Heart right ventricle (tissue), 16 donors: Measurements from ENCODE around the gene EMC8. TPM values are rescaled to one million over a fixed set of nuclear protein-coding genes. Genes with fewer than 3 reads are reported as not detected.

Source experiments
- ATAC-seq, 8 donors: fragments of 200-7000 bp; cut with Tn5 transposase; one replicate each; pipeline ENCODE4 v1.9.1; 2020; ENCODE audit warnings: mild to moderate bottlenecking in 8 of 8, moderate library complexity in 8 of 8, moderate number of reproducible peaks in 1 of 8
- DNase-seq, 2 donors: peaks; one replicate each; pipeline ENCODE4 v3.0.0-alpha.2; 2020
- H3K27ac ChIP-seq, 10 donors: fragments of 200-600 bp; sonication (generic) in 2 of 10; one replicate each; pipeline versions ENCODE4 v1.5.0 to v1.8.0; 2020 to 2022; ENCODE audit warnings: mild to moderate bottlenecking in 3 of 10
- H3K27me3 ChIP-seq, 7 donors: fragments of 200-600 bp; one replicate each; pipeline ENCODE4 v1.8.0; 2021 to 2022; ENCODE audit warnings: mild to moderate bottlenecking in 2 of 7
- H3K36me3 ChIP-seq, 9 donors: fragments of 200-600 bp; sonication (generic) in 1 of 9; one replicate each; pipeline versions ENCODE4 v1.5.0 to v1.8.0; 2020 to 2022; ENCODE audit warnings: mild to moderate bottlenecking in 2 of 9
- H3K4me1 ChIP-seq, 9 donors: fragments of 200-600 bp; sonication (generic) in 1 of 9; one replicate each; pipeline versions ENCODE4 v1.5.0 to v1.8.0; 2020 to 2022; ENCODE audit warnings: mild to moderate bottlenecking in 4 of 9
- H3K4me3 ChIP-seq, 10 donors: fragments of 200-600 bp; sonication (generic) in 2 of 10; one replicate each; pipeline versions ENCODE4 v1.5.0 to v1.8.0; 2020 to 2022; ENCODE audit warnings: mild to moderate bottlenecking in 7 of 10, moderate library complexity in 2 of 10
- H3K9me3 ChIP-seq, 11 donors: fragments of 200-600 bp in 10 of 11; sonication (generic) in 2 of 11; one replicate each; pipeline versions ENCODE4 v1.5.0 to v1.8.0; 2013 to 2022; ENCODE audit warnings: mild to moderate bottlenecking in 2 of 11, control low read depth in 1 of 11, moderate library complexity in 1 of 11
- WGBS, 2 donors: extraction: QIAGEN DNeasy Blood & Tissue Kit; methylation state at CpG; one replicate each; pipeline ENCODE4 v1.1.7; 2013; ENCODE audit warnings: inconsistent platforms in 1 of 2; 5-methylcytosine and 5-hydroxymethylcytosine counted together
- intact Hi-C, 10 donors: fragments of 100-400 bp; cut with DNase I; formaldehyde crosslinking; loops; one replicate each; pipeline versions ENCODE4 v1.11.1 to v1.14.2; 2022
- polyA plus RNA-seq, 2 donors: library from polyadenylated mRNA; stranded (reverse); fragments of 200-250 nt; gene quantifications; one replicate each; pipeline ENCODE4 v1.2.3, GENCODE V29; 2013
- total RNA-seq, 10 donors: library from RNA; stranded (reverse); fragmentation: NEBNext Ultra II Directional in 3 of 10; extraction: Animal tissue kit (Norgen Biotek cat#: 25700) in 3 of 10; gene quantifications; one replicate each; pipeline versions ENCODE4 v1.2.1 to v1.2.4, GENCODE V29; 2021 to 2023
- TF ChIP-seq, protein P1 (sequence below), 9 donors: fragments of 200-600 bp; sonication (generic) in 2 of 9; IDR thresholded peaks; one replicate each; pipeline versions ENCODE4 v1.5.0 to v1.8.0; 2021 to 2022; ENCODE audit warnings: antibody characterized with exemption in 9 of 9, mild to moderate bottlenecking in 5 of 9, moderate library complexity in 1 of 9
- donor health status: Arrhythmogenic right ventricular cardiomyopathy.
- donor health status: ischemic (EF 13 %, LVEDD 7.1; RV severe dilation, severe dysfunction).
- donor health status: healthy with polysubstance abuse.
- donor health status: DM: no; HTN: yes; CAD: no.
- donor health status: DM: no; HTN: no; CAD: no.
- donor health status: ischemic (EF 25% LVEDD 6.9; RV normal size, moderate dysfunction).
- donor health status: ischemic (EF 25% LVEDD 5.7; RV mildly dilated, moderate dysfunction).
- donor health status: healthy.
- donor health status: DM: yes; HTN: yes; CAD: no.
- donor health status: Ischemic cardiomyopathy.
- donor health status: ischemic (EF 35%, LVEDD 5.7; RV mildly dilated, moderate dysfunction).
- donor health status: nonischemic (EF 11% LVEDD 7.7; RV severe dilation, severe dysfunction).
- donor health status: DM: yes; HTN: yes; CAD: no.
- donor health status: PGD.
- donor health status: ischemic (EF 29% LVEDD 5.4; RV normal size, mild dysfunction).
- donor health status: nonischemic (EF 23%, LVEDD 6.1; RV moderate dilation, normal function).

EMC8 gene
- total and polyA plus RNA-seq, 12 donors, result 6.2 to 29.0 (median 25.3) TPM

DNA sequence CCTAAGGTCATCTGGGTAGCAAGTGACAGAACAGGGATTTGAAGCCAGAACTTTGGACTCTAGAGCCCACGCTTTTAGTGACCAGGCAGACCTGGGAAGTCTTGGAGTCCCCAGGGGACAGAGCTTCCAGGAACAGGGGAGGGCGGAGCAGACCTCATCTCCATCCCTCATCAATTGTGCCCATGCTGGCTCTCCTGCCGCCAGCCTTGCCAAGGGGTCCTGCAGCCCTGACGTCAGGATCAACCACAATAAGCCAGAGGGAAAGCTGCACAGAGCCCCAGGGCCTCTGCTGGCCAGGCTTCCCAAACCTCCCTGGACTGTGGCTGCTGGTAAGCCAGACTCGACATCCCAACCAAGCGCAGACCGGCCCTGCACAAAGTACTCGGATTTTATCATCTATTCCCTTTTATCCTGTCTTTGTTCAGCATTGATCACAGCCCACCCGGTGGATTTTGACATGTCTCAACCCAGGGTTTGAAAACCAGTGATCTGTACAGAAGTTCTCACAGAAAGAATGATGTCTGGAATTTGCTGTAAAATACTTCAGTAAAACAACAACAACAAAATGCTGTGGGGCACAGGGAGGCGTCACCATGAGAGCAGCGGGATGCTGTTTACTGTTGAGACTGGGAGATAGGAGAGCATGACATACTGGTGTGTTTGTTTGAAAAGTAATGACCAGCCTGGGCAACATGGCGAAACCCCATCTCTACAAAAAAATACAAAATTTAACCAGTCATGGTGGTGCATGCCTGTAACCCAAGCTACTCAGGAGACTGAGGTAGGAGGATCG is 60.2 kb downstream of the EMC8 start:
- TF ChIP-seq, protein P1, sequence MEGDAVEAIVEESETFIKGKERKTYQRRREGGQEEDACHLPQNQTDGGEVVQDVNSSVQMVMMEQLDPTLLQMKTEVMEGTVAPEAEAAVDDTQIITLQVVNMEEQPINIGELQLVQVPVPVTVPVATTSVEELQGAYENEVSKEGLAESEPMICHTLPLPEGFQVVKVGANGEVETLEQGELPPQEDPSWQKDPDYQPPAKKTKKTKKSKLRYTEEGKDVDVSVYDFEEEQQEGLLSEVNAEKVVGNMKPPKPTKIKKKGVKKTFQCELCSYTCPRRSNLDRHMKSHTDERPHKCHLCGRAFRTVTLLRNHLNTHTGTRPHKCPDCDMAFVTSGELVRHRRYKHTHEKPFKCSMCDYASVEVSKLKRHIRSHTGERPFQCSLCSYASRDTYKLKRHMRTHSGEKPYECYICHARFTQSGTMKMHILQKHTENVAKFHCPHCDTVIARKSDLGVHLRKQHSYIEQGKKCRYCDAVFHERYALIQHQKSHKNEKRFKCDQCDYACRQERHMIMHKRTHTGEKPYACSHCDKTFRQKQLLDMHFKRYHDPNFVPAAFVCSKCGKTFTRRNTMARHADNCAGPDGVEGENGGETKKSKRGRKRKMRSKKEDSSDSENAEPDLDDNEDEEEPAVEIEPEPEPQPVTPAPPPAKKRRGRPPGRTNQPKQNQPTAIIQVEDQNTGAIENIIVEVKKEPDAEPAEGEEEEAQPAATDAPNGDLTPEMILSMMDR (IDR thresholded peaks at IDR 0.05), result no peak
- H3K27me3 ChIP-seq, result no peaks in the 10 kb centered on the region
- no peaks in the 10 kb centered on the region for H3K9me3 ChIP-seq
- 67 to 68% methylated on average over 13 of the region's 13 CpGs for WGBS, 2 donors
- H3K4me1 ChIP-seq, result peaks cover 0 to 14% (median 0%) of the 10 kb centered on the region in 9 donors
- intact Hi-C loops, result no loop called here
- H3K4me3 ChIP-seq, result no peak overlapping the region
- H3K36me3 ChIP-seq, result no peaks in the 10 kb centered on the region
- ATAC-seq (no peak), DNase-seq (no peak)
- H3K27ac ChIP-seq, result no peak overlapping the region

DNA sequence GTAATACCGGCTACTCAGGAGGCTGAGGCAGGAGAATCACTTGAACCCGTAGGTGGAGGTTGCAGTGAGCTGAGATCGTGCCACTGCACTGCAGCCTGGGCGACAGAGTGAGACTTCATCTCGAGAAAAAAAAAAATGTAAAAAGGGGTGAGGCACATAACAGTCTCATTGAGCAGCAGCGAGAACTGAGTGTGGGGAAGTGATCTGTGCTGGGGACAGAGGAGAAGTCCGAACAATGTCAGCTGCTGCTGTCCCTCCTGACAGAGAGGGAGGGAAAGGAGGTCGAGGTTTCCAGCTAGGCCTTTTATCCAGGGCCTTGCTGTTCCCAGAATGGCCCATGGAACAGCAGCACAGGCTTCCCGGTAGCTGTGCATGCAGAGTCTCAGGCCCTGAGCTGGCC is 62.4 kb downstream of the EMC8 start:
- Histone ChIP-seq H3K4me3 (no peak overlapping the region), H3K27me3 (no peaks in the 10 kb centered on the region), H3K9me3 (no peaks in the 10 kb centered on the region), H3K36me3 (no peaks in the 10 kb centered on the region), H3K4me1 (peaks cover 0 to 25% (median 0%) of the 10 kb centered on the region in 9 donors), H3K27ac (no peak overlapping the region)
- DNase-seq (no peak), ATAC-seq (no peak)
- TF ChIP-seq, protein P1 (IDR thresholded peaks at IDR 0.05), result no peak
- 88 to 92% methylated on average over 9 of the region's 9 CpGs for WGBS, 2 donors
- intact Hi-C loops, result no loop called here

DNA sequence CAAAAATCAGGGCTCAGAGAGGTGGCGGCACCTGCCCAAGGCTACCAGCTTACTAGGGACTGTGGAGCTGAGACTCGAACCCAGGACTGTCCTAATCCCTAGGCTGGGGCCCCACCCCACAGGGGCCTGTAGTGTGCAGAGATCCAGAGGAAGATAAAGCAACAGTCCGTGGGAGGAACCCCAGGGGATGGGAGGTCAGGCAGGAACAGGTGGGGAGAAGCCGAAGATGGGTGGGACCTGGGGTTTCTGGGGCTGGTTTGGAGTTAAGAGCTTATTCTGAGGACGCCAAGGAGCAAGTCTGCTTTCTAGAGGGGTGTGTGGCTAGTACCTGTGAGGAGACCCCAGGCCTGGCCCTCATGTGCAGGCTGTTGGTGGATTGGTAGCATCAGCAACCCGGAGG is 63.4 kb downstream of the EMC8 start:
- no peak for DNase-seq
- no peak overlapping the region for H3K27ac ChIP-seq
- ATAC-seq, result no peak
- H3K4me1 ChIP-seq, result peaks cover 0 to 25% (median 0%) of the 10 kb centered on the region in 9 donors
- TF ChIP-seq, protein P1 (IDR thresholded peaks at IDR 0.05), result no peak
- intact Hi-C loops, result no loop called here
- H3K27me3 ChIP-seq, result no peaks in the 10 kb centered on the region
- H3K9me3 ChIP-seq, result no peaks in the 10 kb centered on the region
- 74% methylated on average over 6 of the region's 6 CpGs for WGBS, 2 donors
- H3K36me3 ChIP-seq, result no peaks in the 10 kb centered on the region
- no peak overlapping the region for H3K4me3 ChIP-seq

DNA sequence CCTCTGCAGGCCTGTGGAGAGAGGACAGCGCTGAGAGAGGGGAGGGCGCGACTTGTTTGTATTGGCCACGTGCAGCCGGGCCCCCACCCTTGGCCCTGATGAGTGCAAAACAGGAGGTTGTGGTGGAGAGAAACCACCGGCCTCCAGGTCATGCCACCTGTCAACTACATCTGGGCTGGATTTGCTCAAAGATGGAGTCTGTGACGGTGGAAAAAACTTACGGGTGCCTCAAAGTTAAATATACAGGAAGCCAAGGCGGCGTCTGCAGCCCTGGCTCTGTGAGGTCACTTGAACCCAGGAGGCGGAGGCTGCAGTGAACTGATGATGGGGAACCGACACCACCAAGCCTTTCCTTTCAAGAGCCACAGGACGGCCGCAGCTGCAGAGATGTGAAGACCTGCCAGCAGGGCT is 64.1 kb downstream of the EMC8 start:
- TF ChIP-seq, protein P1 (IDR thresholded peaks at IDR 0.05), result no peak
- no peaks in the 10 kb centered on the region for H3K36me3 ChIP-seq
- intact Hi-C loops, result no loop called here
- 73 to 84% methylated on average over 14 of the region's 14 CpGs for WGBS, 2 donors
- no peaks in the 10 kb centered on the region for H3K27me3 ChIP-seq
- peaks cover 0 to 26% (median 0%) of the 10 kb centered on the region in 9 donors for H3K4me1 ChIP-seq
- ATAC-seq (no peak), DNase-seq (no peak)
- no peak overlapping the region for H3K27ac ChIP-seq
- no peak overlapping the region for H3K4me3 ChIP-seq
- no peaks in the 10 kb centered on the region for H3K9me3 ChIP-seq
